GM18909 (cell line): ENCODE measurements around the gene TFF3.

Experiments
- ATAC-seq: cut with Tn5 transposase; IDR thresholded peaks from one replicate; pipeline ENCODE4 v1.9.1; 2021; ENCODE audit warnings: mild to moderate bottlenecking; ENCODE audit not compliant: unreplicated experiment, poor library complexity

TFF3 gene, protein sequence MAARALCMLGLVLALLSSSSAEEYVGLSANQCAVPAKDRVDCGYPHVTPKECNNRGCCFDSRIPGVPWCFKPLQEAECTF

DNA sequence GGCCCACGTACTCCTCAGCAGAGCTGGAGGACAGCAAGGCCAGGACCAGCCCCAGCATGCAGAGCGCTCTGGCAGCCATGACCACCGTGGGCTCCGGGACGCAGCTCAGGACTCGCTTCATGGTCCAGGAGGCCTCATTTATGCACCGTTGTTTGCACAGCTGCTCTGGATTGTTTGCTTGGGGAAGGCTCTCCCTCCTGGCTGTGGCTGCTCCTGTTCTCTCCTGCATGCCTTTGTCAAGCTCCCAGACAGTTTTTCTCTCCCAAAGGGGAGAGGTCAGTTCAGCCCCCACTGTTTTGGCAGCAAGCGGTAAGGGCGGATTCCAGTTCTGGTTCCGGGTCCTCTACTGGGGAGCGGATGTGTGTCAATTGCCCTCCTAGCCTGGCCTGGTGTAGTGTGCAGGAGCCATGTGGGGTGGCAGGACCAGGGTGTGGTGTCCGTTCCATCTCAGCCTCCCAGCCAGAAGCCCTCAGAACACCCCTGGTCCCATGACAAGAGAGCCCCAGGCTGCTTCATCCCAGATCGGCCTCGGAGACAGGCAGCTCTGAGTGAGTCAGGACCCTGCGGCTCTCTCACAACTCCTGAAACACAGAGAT lies at the start of gene TFF3:
TFF3 (minus strand) TSS at position 114 of the 596 bp plus-strand sequence; CDS start at position 79, 35 bp downstream.
- ATAC-seq = no peak

DNA sequence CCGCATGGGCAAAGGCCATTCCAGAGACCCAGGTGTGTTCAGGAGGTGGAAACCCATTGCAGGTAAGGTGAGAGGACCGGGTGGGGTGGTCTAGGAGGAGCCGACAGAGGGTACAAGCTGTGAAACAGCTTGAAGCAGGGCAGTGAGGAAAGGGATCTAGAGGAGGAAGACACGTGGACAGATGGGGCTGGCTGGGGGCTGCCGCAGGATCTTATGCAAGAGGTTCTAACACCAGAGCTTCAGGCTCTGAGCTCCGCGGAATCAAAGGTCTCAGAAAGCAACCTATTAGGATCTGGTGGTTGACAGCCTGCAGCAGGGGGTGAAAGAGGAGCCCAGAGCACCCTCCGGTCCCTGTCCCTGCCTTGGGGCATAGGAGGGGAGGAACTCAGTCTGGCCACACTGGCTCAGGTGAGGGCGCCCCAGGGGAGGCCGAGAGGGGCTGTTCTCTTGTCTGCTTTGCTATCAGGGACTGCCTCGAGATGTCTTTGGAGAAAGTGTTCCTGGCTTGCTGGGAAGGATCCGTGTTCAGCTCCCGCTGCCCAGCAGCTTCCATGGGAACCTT lies 49.2 kb upstream of the TFF3 start:
- ATAC-seq = no peak

- no peak for ATAC-seq
Measured at GRCh38 chr21:42363312-42363711, 48.1 kb upstream of the TFF3 start.

GRCh38 chr21:42362700-42363099 lies 47.5 kb upstream of the TFF3 start:
- ATAC-seq = no peak

DNA sequence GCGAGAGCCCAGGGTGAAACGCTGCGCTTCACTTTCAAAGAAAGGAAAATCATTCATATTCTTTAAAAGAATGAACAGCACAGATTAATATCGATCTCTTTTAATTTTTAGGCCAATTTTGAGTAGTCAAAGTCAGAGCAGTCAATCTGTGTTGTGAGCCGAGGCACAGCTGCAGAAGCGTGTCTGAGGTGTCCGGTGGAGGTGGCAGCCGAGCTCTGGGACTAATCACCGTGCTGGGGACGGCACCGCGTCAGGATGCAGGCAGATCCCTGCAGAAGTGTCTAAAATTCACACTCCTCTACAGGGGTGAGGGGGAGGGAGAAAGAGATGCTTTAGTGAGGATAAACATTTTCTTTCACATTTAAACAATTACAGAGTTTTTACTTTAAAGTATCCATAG lies 47.0 kb upstream of the TFF3 start:
- no peak for ATAC-seq

- ATAC-seq = no peak
Measured at GRCh38 chr21:42361286-42361685, 46.1 kb upstream of the TFF3 start.

GRCh38 chr21:42360317-42360716 lies 45.1 kb upstream of the TFF3 start:
- no peak for ATAC-seq

DNA sequence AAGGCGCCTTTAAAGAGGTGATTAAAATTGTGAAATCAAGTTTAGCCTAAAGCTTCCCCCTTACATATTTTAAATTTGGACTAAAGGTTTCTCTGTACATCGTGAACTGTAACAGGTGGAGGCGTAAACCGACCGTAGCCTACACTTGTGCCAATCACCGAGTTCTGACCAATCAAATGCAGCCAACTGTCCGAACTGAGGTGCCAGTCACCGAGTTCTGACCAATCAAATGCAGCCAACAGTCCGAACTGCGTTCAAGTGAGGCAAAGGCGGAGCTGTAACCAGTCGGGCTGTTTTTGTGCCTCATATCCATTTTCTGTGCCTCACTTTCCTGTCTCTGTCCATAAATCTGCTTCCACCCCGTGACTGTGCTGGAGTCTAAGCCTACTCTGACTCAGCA lies 43.7 kb upstream of the TFF3 start:
- no peak for ATAC-seq

- no peak for ATAC-seq
Measured at GRCh38 chr21:42358261-42358660, 43.1 kb upstream of the TFF3 start.

GRCh38 chr21:42357307-42357706 lies 42.1 kb upstream of the TFF3 start:
- no peak for ATAC-seq

DNA sequence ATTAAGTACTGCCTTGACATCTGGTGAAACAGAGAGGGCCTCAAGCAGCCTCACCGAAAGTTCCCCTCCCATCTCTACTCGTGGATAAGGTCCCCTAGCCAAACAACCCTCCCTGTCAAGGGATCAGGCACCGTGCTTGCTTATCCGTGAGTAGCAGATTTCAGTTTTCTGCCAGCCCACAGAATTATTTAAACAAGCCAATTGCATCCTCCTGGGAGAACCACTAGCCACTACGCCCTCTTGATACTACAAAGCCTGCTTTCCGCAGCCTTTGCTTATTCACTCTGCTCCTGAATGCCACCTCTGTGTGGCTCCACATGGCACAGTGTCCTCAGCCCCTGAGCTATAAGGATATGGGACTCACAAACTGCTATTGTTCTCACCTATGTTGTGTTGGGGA lies 41.4 kb upstream of the TFF3 start:
- ATAC-seq = no peak

GRCh38 chr21:42356046-42356445 lies 40.8 kb upstream of the TFF3 start:
- no peak for ATAC-seq

DNA sequence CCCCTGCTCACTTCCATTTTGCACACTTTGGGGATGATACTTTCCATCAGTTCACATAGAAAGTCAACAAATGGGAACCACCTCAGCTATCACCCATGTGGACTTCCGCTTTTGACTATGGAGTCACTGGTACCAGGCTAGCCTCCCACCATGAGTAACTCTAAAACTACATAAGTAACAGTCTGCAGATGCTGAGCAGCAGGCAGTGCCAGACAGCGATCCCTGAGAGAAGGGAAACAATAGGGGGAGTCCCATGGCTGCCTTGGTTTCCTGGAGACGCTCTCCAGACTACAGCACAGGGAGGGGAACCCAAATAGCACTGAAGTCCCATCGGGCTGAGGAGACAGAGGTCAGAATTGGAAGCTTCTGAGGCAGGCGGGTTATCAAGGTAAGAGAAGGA lies 38.4 kb upstream of the TFF3 start:
- no peak for ATAC-seq

DNA sequence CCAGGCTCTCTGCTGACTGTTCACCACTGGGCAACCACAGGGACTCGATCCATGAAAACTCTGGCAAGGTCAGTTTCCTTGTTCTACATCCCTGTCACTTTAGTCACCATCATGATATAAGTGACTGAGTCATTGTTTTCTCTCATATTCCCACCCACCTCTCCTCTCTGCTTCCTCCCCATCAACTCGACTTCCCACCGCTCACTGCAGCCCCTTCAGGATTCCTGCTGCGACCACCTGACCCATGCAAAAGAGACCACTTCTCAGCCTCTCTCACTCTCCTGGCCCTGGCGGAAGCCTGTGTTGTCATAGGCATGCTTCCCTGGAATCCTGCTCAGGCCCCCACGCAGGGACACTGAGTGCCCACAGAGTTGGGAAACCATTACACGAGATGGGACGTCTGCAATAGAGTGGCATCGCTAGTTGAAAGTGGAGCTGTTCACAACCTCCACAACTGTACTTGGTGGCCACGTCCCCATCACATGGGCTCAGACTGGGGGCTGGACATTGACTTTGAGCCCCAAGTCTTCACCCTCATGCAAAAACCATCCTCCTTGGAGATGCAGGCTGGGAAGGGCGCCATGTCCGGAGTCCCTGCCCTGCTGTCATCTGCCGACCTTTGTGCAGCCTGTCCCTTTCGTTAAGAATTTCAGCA lies 37.4 kb upstream of the TFF3 start:
- no peak for ATAC-seq

GRCh38 chr21:42351626-42352440 lies 36.6 kb upstream of the TFF3 start:
- no peak for ATAC-seq

DNA sequence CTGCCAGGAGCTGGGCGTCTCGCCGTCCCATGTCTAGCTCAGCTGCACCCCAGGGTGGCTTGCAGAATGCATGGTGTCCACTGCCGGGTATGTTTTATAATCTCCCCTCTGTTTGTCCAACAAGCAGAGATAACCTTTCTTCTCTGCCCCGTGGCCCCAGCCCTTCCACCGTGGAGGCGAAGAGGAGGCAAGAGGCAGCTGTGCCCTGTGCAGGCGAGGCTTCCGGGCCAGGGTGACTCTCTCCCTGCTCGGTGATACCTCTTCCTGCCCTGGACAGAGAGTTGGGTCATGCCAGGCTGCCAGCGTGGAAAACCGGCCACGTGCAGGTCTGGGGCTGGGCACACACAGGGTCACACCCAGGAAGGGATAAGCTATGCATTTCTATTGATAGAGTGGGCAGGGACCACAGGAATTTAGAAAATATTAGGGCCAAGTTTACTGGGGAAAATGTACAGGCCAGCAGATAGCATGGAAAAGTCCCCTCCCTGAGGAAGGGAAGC lies 35.8 kb upstream of the TFF3 start, which contains the start of gene TFF2:
TFF2 (minus strand) TSS at position 68 of the 500 bp plus-strand sequence; CDS start at position 31, 37 bp downstream.
- no peak for ATAC-seq

GRCh38 chr21:42350318-42350910 lies 35.2 kb upstream of the TFF3 start:
- ATAC-seq = no peak

DNA sequence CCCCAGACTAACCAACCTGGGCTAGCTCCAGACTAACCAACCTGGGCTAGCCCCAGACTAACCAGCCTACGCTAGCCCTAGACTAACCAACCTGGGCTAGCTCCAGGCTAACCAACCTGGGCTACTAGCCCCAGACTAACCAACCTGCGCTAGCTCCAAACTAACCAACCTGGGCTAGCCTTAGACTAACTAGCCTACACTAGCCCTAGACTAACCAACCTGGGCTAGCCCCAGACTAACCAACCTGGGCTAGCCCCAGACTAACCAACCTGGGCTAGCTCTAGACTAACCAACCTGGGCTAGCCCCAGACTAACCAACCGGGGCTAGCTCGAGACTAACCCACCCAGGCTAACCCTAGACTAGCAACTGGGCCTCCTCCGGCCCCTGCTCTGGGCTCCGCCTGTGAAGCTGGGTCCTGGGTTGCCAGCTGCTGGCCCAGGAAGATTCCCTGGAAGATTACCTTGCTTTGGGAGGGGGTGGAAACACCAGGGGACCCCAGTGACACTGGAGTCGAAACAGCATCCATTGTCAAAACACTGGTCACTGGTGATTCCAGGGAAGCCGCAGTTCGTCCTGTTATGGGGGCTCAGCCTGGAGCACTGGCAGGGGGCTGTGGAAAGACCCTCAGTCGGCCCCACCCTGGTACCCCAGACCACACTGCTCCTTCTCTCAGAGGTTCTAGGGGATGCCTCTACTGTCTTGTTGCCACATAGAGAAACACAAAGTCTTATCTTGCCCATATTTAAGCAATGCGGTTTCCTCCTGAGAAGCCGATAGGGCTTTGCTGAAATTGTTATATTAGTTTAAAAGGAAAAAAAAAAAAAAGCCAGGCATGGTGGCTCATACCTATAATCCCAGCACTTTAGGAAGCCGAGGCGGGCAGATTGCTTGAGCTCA lies 34.5 kb upstream of the TFF3 start:
- no peak for ATAC-seq

- ATAC-seq = no peak
Measured at GRCh38 chr21:42348762-42349161, 33.6 kb upstream of the TFF3 start.
